Measurements from ENCODE around the gene PAFAH2. TPM values are rescaled to one million over a fixed set of nuclear protein-coding genes. Genes with fewer than 3 reads are reported as not detected.

Gene PAFAH2
- total and polyA plus RNA-seq, 4 donors, result 9.0 to 13.8 (median 10.8) TPM

DNA sequence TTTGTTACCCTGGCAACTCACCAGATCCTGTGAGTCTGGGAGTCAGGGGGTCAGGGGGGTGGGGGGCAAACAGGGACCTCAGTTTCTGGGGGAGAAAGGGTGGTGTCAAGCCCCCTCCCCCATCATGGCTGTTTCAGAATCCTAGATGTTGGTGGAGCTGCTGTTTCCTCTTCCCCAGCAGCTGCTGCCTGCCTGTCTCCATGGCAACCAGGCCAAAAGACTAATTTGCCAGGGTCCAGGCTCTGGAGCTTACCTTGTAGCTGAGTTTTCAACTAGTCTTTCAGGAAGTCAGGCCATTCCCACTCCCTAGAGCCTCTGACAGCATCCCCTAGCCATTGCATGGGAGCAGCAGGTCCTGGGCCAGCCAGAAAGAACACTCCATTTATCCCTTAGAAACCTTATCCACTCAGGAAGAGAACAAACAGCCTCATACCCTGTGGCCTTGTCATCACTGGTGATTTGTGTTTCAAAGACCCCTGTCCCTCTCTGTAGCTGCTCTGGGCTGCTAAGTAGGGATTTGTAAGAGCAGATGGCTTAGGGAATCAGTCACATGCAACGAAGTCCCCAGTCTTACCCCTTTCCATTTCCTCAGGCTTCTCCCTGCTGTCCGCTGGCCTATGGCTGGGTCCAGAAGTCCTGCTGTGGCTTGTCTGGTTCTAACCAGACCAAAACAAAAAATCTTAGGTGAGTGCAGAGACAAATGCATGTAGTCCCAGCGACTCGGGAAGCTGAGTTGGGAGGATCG is 70.2 kb downstream of the PAFAH2 start:
- no peak overlapping the region for H3K27ac ChIP-seq (ENCODE audit: low read depth in 1 of 2, low read length in 2 of 2)
- no peaks in the 10 kb centered on the region for H3K9me3 ChIP-seq (ENCODE audit: control insufficient read depth in 4 of 4, low read length in 3 of 4)
- TF ChIP-seq FOXA1 (IDR thresholded peaks at IDR 0.05), result no peak
- TF ChIP-seq NR2F2 (IDR thresholded peaks at IDR 0.05), result no peak
- TF ChIP-seq GABPA (IDR thresholded peaks at IDR 0.05 in 1 of 2, conservative IDR thresholded peaks at IDR 0.05 in 1 of 2), result no peak
- TF ChIP-seq EGR1 (IDR thresholded peaks at IDR 0.05; ENCODE audit: low read depth in 2 of 2), result no peak
- TF ChIP-seq HNF4A (conservative IDR thresholded peaks at IDR 0.05), result no peak
- TF ChIP-seq TAF1 (conservative IDR thresholded peaks at IDR 0.05), result no peak
- no peak for TF ChIP-seq RXRA (IDR thresholded peaks at IDR 0.05)
- TF ChIP-seq YY1 (IDR thresholded peaks at IDR 0.05), result no peak
- TF ChIP-seq, protein P1, sequence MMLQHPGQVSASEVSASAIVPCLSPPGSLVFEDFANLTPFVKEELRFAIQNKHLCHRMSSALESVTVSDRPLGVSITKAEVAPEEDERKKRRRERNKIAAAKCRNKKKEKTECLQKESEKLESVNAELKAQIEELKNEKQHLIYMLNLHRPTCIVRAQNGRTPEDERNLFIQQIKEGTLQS (IDR thresholded peaks at IDR 0.05), result no peak
- TF ChIP-seq, protein P2, sequence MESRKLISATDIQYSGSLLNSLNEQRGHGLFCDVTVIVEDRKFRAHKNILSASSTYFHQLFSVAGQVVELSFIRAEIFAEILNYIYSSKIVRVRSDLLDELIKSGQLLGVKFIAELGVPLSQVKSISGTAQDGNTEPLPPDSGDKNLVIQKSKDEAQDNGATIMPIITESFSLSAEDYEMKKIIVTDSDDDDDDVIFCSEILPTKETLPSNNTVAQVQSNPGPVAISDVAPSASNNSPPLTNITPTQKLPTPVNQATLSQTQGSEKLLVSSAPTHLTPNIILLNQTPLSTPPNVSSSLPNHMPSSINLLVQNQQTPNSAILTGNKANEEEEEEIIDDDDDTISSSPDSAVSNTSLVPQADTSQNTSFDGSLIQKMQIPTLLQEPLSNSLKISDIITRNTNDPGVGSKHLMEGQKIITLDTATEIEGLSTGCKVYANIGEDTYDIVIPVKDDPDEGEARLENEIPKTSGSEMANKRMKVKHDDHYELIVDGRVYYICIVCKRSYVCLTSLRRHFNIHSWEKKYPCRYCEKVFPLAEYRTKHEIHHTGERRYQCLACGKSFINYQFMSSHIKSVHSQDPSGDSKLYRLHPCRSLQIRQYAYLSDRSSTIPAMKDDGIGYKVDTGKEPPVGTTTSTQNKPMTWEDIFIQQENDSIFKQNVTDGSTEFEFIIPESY (IDR thresholded peaks at IDR 0.05), result no peak
- TF ChIP-seq HNF4G (IDR thresholded peaks at IDR 0.05), result no peak
- no peak for TF ChIP-seq JUND (IDR thresholded peaks at IDR 0.05)
- TF ChIP-seq, protein P3, sequence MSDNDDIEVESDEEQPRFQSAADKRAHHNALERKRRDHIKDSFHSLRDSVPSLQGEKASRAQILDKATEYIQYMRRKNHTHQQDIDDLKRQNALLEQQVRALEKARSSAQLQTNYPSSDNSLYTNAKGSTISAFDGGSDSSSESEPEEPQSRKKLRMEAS (IDR thresholded peaks at IDR 0.05), result no peak
- no peak for TF ChIP-seq SP1 (IDR thresholded peaks at IDR 0.05)
- H3K27me3 ChIP-seq (ENCODE audit: control insufficient read depth in 4 of 4, insufficient read depth in 4 of 4, low read length in 3 of 4), result no peaks in the 10 kb centered on the region
- no peak for DNase-seq (ENCODE audit: low spot score)
- peaks cover 2 to 12% (median 11%) of the 10 kb centered on the region in 4 donors for H3K4me1 ChIP-seq (ENCODE audit: control insufficient read depth in 4 of 4, insufficient read depth in 4 of 4, low read length in 3 of 4)
- 97% methylated on average over 5 of the region's 5 CpGs for WGBS
- no peak overlapping the region for H3K4me3 ChIP-seq (ENCODE audit: low read depth in 1 of 3, low read length in 3 of 3)
- no peak overlapping the region for H3K9ac ChIP-seq (ENCODE audit: low read depth in 1 of 2, low read length in 2 of 2)
- H3K36me3 ChIP-seq (ENCODE audit: control insufficient read depth in 4 of 4, insufficient read depth in 3 of 4, low read depth in 1 of 4, low read length in 3 of 4), result no peaks in the 10 kb centered on the region

GRCh38 chr1:25926731-25927496 is 70.9 kb downstream of the PAFAH2 start:
- peaks cover 2 to 17% (median 13%) of the 10 kb centered on the region in 4 donors for H3K4me1 ChIP-seq (ENCODE audit: control insufficient read depth in 4 of 4, insufficient read depth in 4 of 4, low read length in 3 of 4)
- H3K9ac ChIP-seq (ENCODE audit: low read depth in 1 of 2, low read length in 2 of 2), result no peak overlapping the region
- no peaks in the 10 kb centered on the region for H3K9me3 ChIP-seq (ENCODE audit: control insufficient read depth in 4 of 4, low read length in 3 of 4)
- WGBS, result 76% methylated on average over 13 of the region's 13 CpGs
- H3K4me3 ChIP-seq (ENCODE audit: low read depth in 1 of 3, low read length in 3 of 3), result no peak overlapping the region
- no peaks in the 10 kb centered on the region for H3K36me3 ChIP-seq (ENCODE audit: control insufficient read depth in 4 of 4, insufficient read depth in 3 of 4, low read depth in 1 of 4, low read length in 3 of 4)
- no peak for DNase-seq (ENCODE audit: low spot score)
- no peaks in the 10 kb centered on the region for H3K27me3 ChIP-seq (ENCODE audit: control insufficient read depth in 4 of 4, insufficient read depth in 4 of 4, low read length in 3 of 4)
- H3K27ac ChIP-seq (ENCODE audit: low read depth in 1 of 2, low read length in 2 of 2), result no peak overlapping the region
- TF ChIP-seq, protein P4, sequence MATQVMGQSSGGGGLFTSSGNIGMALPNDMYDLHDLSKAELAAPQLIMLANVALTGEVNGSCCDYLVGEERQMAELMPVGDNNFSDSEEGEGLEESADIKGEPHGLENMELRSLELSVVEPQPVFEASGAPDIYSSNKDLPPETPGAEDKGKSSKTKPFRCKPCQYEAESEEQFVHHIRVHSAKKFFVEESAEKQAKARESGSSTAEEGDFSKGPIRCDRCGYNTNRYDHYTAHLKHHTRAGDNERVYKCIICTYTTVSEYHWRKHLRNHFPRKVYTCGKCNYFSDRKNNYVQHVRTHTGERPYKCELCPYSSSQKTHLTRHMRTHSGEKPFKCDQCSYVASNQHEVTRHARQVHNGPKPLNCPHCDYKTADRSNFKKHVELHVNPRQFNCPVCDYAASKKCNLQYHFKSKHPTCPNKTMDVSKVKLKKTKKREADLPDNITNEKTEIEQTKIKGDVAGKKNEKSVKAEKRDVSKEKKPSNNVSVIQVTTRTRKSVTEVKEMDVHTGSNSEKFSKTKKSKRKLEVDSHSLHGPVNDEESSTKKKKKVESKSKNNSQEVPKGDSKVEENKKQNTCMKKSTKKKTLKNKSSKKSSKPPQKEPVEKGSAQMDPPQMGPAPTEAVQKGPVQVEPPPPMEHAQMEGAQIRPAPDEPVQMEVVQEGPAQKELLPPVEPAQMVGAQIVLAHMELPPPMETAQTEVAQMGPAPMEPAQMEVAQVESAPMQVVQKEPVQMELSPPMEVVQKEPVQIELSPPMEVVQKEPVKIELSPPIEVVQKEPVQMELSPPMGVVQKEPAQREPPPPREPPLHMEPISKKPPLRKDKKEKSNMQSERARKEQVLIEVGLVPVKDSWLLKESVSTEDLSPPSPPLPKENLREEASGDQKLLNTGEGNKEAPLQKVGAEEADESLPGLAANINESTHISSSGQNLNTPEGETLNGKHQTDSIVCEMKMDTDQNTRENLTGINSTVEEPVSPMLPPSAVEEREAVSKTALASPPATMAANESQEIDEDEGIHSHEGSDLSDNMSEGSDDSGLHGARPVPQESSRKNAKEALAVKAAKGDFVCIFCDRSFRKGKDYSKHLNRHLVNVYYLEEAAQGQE (IDR thresholded peaks at IDR 0.05), result no peak
- TF ChIP-seq JUND (IDR thresholded peaks at IDR 0.05), result no peak
- TF ChIP-seq, protein P2 (IDR thresholded peaks at IDR 0.05), result no peak
- no peak for TF ChIP-seq GABPA (IDR thresholded peaks at IDR 0.05 in 1 of 2, conservative IDR thresholded peaks at IDR 0.05 in 1 of 2)
- TF ChIP-seq CTCF (IDR thresholded peaks at IDR 0.05; ENCODE audit: low read depth, low read length, missing input control), result no peak
- no peak for TF ChIP-seq RAD21 (IDR thresholded peaks at IDR 0.05)
- TF ChIP-seq, protein P3 (IDR thresholded peaks at IDR 0.05), result no peak
- no peak for TF ChIP-seq FOXA2 (IDR thresholded peaks at IDR 0.05)
- no peak for TF ChIP-seq SP1 (IDR thresholded peaks at IDR 0.05)
- TF ChIP-seq NR2F2 (IDR thresholded peaks at IDR 0.05), result no peak
- no peak for TF ChIP-seq HNF4G (IDR thresholded peaks at IDR 0.05)
- TF ChIP-seq HNF4A (conservative IDR thresholded peaks at IDR 0.05), result no peak

All from liver (tissue), 9 donors.